ENCODE results near the gene TPM1.
"Not testable (repeated sequence)": the region's sequence is repeated elsewhere in the genome, so short reads cannot be mapped to it uniquely, and the experiment has no call there.

TPM1 gene

DNA sequence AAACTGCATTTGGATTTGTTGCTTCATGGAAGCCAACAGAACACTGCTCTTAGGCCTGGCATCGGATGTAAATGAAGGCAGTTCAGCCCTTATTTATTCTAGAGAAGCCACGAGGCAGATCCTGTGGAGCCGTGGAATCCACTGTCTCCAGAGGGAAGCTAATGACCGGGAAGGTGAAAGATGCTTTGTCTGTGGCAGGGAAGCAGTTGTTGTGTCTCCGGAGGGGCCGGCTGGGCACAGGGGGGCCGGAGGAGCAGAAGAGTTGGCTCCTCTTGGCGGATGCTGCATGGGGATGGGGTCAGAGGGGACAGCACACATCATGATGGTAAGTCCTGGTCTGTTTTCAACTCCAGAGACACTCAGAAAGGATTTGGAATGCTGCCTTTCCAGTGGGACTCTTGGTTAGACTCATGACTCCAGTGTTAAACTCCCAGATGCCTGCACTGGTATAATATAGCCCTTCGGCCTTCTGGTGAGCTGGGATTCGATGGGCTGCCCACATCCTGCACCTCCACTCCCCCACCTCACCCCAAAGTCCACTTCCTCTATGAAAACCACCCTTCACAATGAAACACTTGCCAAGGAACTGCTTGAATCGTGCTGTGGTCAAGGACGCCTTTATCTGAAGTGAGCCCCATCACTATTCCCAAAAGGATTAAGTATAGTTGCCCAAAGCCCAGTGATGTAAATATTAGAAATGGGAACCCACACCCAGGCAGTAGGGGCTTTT is 33.6 kb downstream of the TPM1 start:
- no peak for DNase-seq

- no peak for DNase-seq
Observed at GRCh38 chr15:63076714-63077046, 34.1 kb downstream of the TPM1 start.

GRCh38 chr15:63077952-63078351 is 35.4 kb downstream of the TPM1 start:
- DNase-seq: peak; percentile 29

DNA sequence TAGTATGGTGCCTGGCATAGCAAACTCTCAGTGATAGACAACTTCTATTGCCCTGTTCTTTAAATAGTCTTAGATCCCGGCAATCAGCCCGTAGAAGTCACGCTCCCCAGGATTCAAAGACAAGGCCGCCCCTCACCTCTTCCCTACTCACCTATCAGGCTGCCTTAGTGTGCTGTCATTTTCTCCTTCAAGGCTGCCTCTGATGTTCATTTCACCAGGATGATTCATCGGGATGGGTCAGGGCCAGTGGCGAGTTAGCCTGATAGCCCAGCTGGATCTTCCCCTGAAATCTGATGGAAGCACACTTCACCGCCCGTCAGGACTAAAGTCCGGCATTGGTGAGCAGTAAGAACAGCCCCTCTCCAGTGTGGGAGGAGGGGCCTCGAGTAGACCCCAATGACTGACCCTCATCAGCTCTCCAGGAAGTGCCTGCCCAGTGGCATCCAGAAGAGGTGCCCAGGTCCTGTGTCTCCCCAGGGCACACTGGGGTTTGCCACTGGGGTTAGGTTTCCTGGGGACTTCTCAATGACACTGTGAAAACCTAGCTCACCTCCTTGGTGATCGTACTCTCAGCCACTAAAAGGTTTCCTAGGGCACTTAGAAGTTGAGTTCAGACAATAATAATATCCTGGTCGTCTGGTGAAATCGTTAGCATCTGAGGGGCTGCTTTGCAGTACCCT is 37.5 kb downstream of the TPM1 start:
- DNase-seq: no peak

- DNase-seq: no peak
Observed at GRCh38 chr15:63080634-63081250, 38.2 kb downstream of the TPM1 start.

- DNase-seq: no peak
Observed at GRCh38 chr15:63082366-63082765, 39.8 kb downstream of the TPM1 start.

DNA sequence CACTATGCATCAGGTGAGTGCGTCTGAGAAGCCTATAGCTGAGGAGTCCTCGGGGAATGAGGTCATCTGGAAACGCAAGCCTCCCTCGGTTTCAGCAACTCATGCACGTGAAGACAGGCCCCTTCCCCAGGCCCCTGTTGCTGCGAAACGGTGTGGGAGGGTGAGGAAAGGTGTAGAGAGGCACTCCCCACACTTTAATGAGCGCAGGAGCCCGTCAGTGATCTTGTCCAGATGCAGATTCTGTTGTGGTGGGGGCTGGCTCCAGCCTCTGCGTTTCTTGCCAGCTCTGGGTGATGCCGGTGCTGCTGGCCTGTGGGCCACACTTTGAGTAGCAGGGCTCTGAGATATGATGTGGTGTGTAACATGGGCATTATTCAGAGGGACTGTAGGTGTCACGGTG is 40.5 kb downstream of the TPM1 start:
- no peak for DNase-seq

DNA sequence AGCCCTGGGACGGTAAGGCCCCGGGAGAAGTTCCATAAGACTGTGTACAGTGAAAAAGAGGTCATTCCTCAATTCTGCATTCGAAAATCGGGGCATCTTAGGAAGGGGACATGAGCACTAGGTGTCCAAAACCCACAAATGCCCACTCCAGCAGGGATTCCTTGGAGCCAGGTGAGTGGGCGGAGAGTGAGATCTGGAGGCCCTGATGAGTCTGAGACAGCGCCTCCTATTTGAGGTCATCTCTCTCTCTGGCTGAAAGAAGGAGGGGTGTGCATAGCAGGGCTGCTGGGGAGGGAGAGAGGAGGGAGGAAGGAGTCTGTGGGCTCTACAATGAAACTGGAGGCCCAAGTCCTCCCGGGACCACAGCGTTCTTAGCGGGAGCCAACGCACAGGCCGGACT is 41.0 kb downstream of the TPM1 start:
- DNase-seq: no peak

DNA sequence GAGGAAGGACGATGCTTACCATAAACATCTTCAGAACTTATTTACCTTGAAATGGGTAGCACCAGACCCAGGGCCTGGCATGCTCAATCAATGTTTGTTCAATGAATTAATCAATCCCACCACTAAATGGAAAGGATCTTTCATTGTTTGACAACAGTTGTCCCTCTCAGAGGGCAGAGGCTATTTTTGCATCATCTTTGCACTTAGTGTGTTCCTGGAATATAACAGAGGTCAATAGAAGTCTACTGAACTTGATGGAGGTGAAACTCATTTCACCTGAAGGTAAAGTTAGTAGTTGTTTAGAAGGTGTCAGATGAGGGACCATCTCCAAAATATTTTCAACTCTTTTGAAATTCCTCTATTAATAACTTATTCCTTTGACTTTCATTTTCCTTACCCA is 42.3 kb downstream of the TPM1 start:
- DNase-seq: no peak

GRCh38 chr15:63085289-63085688 is 42.7 kb downstream of the TPM1 start:
- no peak for DNase-seq

- no peak for DNase-seq
Observed at GRCh38 chr15:63086271-63086670, 43.7 kb downstream of the TPM1 start.

- DNase-seq: no peak
Observed at GRCh38 chr15:63086947-63087346, 44.4 kb downstream of the TPM1 start.

DNA sequence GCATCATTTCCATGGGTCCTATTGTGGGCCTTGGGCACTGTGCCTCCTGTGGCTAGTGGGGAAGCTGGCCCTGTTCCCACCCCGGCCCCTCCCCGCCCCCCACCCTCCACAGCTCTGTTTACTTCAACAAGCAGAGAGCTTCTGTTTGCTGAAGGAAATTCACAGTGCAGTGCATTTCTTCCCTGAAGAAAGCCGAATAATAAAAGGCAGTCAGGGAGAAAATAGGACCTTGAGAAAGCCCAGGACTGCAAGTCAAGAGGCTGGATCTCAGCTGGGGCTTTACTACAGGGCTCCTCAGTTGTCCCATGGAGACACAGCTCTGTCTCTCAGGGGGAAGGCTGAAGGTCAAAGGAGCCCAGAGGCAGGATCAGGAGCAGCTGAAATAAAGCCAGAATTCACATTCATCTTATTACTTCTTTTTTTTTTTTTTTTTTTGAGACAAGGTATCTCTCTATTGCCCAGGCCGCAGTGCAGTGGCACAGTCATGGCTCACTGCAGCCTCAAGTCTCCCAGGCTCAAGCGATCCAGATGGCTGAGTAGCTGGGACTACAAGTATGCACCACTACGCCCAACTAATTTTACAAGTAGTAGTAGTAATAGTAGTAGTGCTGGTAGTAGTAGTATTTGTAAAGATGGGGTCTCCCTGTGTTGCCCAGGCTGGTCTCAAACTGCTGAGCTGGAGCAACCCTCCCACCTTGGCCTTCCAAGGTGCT is 46.1 kb downstream of the TPM1 start:
- no peak for DNase-seq

GRCh38 chr15:63089260-63090043 is 46.9 kb downstream of the TPM1 start:
- no peak for DNase-seq

- DNase-seq: no peak
Observed at GRCh38 chr15:63090472-63090871, 47.9 kb downstream of the TPM1 start.

GRCh38 chr15:63090887-63091286 is 48.3 kb downstream of the TPM1 start:
- DNase-seq: no peak

DNA sequence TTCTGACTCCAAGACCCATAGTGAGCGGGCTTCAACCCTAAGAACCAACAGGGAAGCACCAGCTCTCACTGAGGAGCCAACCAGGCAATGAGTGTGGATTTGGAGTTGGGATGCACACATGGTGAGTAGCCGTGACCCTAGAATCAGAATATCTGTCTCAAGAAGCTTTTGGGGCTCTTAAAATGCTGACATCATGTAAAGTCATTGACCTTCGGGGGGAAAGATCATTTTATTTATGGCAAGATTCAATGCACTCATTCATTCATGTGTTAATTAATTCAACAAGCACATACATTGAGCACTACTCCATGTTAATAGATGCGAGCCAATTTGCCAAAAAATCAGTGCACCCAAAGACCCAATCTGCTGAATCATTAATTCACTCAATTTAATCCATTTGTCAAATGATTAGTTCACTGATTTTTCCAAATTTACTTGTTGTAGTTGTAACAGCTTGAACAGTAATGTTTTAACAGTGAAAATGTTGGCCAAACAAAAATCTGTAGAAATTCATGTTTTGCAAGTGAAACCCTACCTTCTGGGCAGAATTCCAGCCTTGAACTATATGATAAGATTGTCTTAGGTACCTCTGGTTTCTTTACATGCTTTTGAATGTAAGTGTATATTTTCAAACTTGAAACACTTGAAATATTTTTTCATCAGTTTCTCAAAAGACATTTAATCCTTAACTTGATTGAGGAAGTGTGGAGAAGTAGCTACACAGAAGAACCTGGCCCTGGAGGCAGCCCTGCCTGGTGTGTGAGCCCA is 49.3 kb downstream of the TPM1 start:
- DNase-seq: no peak

- DNase-seq: peak; percentile 86
Observed at GRCh38 chr15:63093486-63094205, 51.1 kb downstream of the TPM1 start.

DNA sequence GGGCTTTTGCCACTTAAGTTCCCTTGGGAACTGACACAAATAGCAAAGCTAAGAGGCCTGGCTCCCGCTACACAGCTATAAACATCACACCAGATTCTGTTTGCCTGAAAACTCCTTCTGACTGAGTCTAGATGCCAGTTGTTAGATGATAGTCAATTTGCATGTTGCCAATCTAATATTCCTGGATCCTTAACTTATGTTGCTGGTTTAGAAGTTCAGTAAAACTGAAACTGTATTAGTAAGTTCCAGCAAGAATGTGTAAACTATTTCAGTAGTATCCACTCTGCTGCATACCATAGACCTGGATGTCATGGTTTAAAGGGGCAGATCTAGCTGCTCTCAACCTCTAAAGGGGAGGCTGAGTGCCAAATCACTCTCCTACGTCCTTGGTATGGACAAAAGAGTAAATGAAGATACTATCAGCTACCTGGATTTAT is 52.0 kb downstream of the TPM1 start:
- no peak for DNase-seq

- DNase-seq: no peak
Observed at GRCh38 chr15:63096178-63096577, 53.6 kb downstream of the TPM1 start.

- DNase-seq: not testable (repeated sequence)
Observed at GRCh38 chr15:63098901-63099300, 56.4 kb downstream of the TPM1 start.

All from hematopoietic multipotent progenitor cell treated with erythropoietin and hydrocortisone succinate and interleukin-3 and kit ligand, for 8 days (in vitro differentiated cells).